Measurements from ENCODE around the gene RAX2.

DNA sequence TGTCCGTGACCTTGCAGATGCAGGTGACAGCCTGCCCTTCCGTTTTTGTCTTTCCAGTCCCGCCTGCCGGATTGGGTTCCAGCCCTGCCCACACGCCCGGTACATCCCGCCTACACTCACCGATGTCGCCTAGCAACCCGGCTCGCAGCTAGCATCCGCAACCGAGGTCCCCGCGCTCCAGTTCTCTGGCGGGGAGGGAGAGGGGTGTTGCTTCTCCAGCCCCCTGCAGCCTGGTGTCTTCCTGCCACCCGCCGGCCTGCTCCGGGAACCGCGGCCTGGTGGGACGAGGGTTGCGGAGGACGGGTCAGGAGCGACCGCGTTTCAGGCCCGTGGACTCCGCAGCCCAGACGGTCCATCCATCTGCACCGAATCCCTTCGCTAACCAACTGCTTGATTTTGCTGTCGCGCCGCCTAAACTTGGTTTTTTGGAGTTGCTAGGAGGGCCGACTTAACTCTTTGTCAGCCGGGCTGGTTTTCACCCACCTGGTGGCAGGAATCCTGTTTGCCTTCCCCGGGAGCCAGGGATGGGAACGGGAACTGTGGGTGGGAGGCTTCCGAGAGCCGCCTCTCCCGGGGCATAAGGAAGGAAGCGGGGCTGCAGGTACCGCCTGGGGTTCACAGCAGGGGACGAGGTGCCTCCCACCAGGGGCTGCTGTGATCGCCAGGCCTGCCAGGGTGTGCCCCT is 29.5 kb upstream of the RAX2 start:
- TF ChIP-seq EP300 (IDR thresholded peaks at IDR 0.05) (no peak), POLR2A (IDR thresholded peaks at IDR 0.05; ENCODE audit: low read depth) (no peak)
